A549 (cell line): Measurements from ENCODE around the gene MTF1. TPM values are rescaled to one million over a fixed set of nuclear protein-coding genes. Genes with fewer than 3 reads are reported as not detected.

Experiments
- ATAC-seq, 2 experiments: fragments of 200-7000 bp in 1 of 2; fragments of >200 bp in 1 of 2; cut with Nextera tagmentation in 1 of 2; cut with Tn5 transposase in 1 of 2; 3 replicates each; pipeline versions ENCODE4 v1.8.0 to v1.9.1; 2018 to 2020; ENCODE audit warnings: mild to moderate bottlenecking in 1 of 2, moderate library complexity in 1 of 2
- CTCF ChIA-PET: fragments of 300-600 bp; sonication (Branson Sonifier 250); formaldehyde crosslinking; extraction: SDS; loops from one replicate; lab custom pipeline; 2021; ENCODE audit warnings: antibody characterized with exemption, inconsistent platforms; lab: Yijun Ruan, JAX
- POLR2A ChIA-PET: fragments of 350-600 bp; formaldehyde crosslinking; extraction: SDS; loops from one replicate; lab custom pipeline; 2021; ENCODE audit warnings: antibody characterized with exemption, inconsistent platforms; lab: Yijun Ruan, JAX
- DNase-seq, 2 experiments: peaks; one replicate each; pipeline versions ENCODE4 v3.0.0 to v3.0.0-alpha.2; 2011 to 2016; ENCODE audit warnings: low read depth in 1 of 2, low spot score in 1 of 2
- FAIRE-seq: peaks from 2 replicates; lab custom pipeline; 2011; peaks lifted over from hg19 to GRCh38; lab: Jason Lieb, UNC
- H3K27ac ChIP-seq, 2 experiments: fragments of >200 bp; sonication (Bioruptor Twin); formaldehyde crosslinking; 3 replicates each; pipeline ENCODE4 v1.5.1; 2016 to 2017
- H3K4me1 ChIP-seq: fragments of >200 bp; sonication (Bioruptor Twin); formaldehyde crosslinking; 3 replicates; pipeline ENCODE4 v1.6.1; 2016
- H3K4me2 ChIP-seq: fragments of >200 bp; sonication (Bioruptor Twin); formaldehyde crosslinking; 3 replicates; pipeline ENCODE4 v1.6.1; 2016
- H3K4me3 ChIP-seq: fragments of >200 bp; sonication (Bioruptor Twin); formaldehyde crosslinking; 3 replicates; pipeline ENCODE4 v1.5.1; 2016
- H3K9me3 ChIP-seq: fragments of >200 bp; sonication (Bioruptor Twin); formaldehyde crosslinking; 3 replicates; pipeline ENCODE4 v1.6.1; 2016
- CHD2 ChIP-seq: fragments of 150-350 bp; IDR thresholded peaks from 2 replicates; pipeline ENCODE4 v1.6.1; 2014; ENCODE audit warnings: low read length; ENCODE audit not compliant: partially characterized antibody
- CHD4 ChIP-seq: fragments of 200-600 bp; sonication (generic); IDR thresholded peaks from 2 replicates; pipeline ENCODE4 v1.6.1; 2016; ENCODE audit warnings: antibody characterized with exemption, mild to moderate bottlenecking, borderline replicate concordance
- EHF ChIP-seq: fragments of 250-450 bp; sonication (Bioruptor Pico); IDR thresholded peaks from 2 replicates; pipeline ENCODE4 v1.5.0; 2020; ENCODE audit warnings: mild to moderate bottlenecking
- EHMT2 ChIP-seq: fragments of 200-600 bp; sonication (generic); IDR thresholded peaks from 2 replicates; pipeline ENCODE4 v1.6.1; 2016; ENCODE audit warnings: antibody characterized with exemption, low read depth, mild to moderate bottlenecking, moderate library complexity
- EP300 ChIP-seq, 2 experiments: fragments of >200 bp; sonication (Bioruptor Twin); formaldehyde crosslinking; IDR thresholded peaks; 2 replicates in 1 of 2; 3 replicates in 1 of 2; pipeline ENCODE4 v1.6.1; 2016 to 2017
- ESRRA ChIP-seq: fragments of 150-350 bp; IDR thresholded peaks from 2 replicates; pipeline ENCODE4 v1.6.1; 2014; ENCODE audit warnings: mild to moderate bottlenecking, low read length, borderline replicate concordance
- FOSB ChIP-seq: fragments of 250-450 bp; sonication (Bioruptor Pico); IDR thresholded peaks from 2 replicates; pipeline ENCODE4 v1.5.0; 2020; ENCODE audit warnings: mild to moderate bottlenecking, moderate library complexity
- FOSL2 ChIP-seq, 2 experiments: fragments of 450-650 bp in 1 of 2; fragments of >200 bp in 1 of 2; sonication (Bioruptor Twin) in 1 of 2; formaldehyde crosslinking; IDR thresholded peaks; 2 replicates each; pipeline versions ENCODE4 v1.5.0 to v1.6.1; 2016 to 2020; ENCODE audit warnings: mild to moderate bottlenecking in 1 of 2, moderate library complexity in 1 of 2
- GATA3 ChIP-seq: IDR thresholded peaks from 2 replicates; pipeline ENCODE4 v1.6.1; 2012; ENCODE audit warnings: borderline replicate concordance
- HEYL ChIP-seq: fragments of 250-450 bp; sonication (Bioruptor Pico); IDR thresholded peaks from 2 replicates; pipeline ENCODE4 v1.8.0; 2021; ENCODE audit warnings: mild to moderate bottlenecking, moderate library complexity
- HOXA7 ChIP-seq: fragments of 250-450 bp; sonication (Bioruptor Pico); IDR thresholded peaks from 2 replicates; pipeline ENCODE4 v1.5.0; 2020; ENCODE audit warnings: mild to moderate bottlenecking, moderate library complexity
- HOXB13 ChIP-seq: fragments of 250-450 bp; sonication (Bioruptor Pico); IDR thresholded peaks from 2 replicates; pipeline ENCODE4 v1.5.0; 2020; ENCODE audit warnings: low read depth, mild to moderate bottlenecking, moderate library complexity
- JUN ChIP-seq, 2 experiments: fragments of >200 bp; sonication (Bioruptor Twin); formaldehyde crosslinking; IDR thresholded peaks; 2 replicates in 1 of 2; 3 replicates in 1 of 2; pipeline ENCODE4 v1.6.1; 2016 to 2017
- MYC ChIP-seq: IDR thresholded peaks from 2 replicates; pipeline ENCODE4 v1.6.1; 2012; ENCODE audit warnings: mild to moderate bottlenecking, inconsistent platforms, low read length, improper control_type of control experiment, borderline replicate concordance
- NR3C1 ChIP-seq: fragments of >200 bp; sonication (Bioruptor Twin); formaldehyde crosslinking; IDR thresholded peaks from 3 replicates; pipeline ENCODE4 v1.6.1; 2017
- PHF8 ChIP-seq: fragments of 200-600 bp; sonication (generic); IDR thresholded peaks from 2 replicates; pipeline ENCODE4 v1.6.1; 2016; ENCODE audit warnings: low read depth, mild to moderate bottlenecking, antibody characterized with exemption, moderate library complexity, borderline replicate concordance
- RARB ChIP-seq: fragments of 250-450 bp; sonication (Bioruptor Pico); IDR thresholded peaks from 2 replicates; pipeline ENCODE4 v1.8.0; 2021; ENCODE audit warnings: mild to moderate bottlenecking, moderate library complexity
- RCOR1 ChIP-seq: fragments of 150-350 bp; IDR thresholded peaks from 2 replicates; pipeline ENCODE4 v1.6.1; 2014; ENCODE audit warnings: antibody characterized with exemption, low read length, low read depth
- RNF2 ChIP-seq: fragments of 200-600 bp; sonication (generic); IDR thresholded peaks from 2 replicates; pipeline ENCODE4 v1.6.1; 2016; ENCODE audit warnings: low read depth, mild to moderate bottlenecking, antibody characterized with exemption, moderate library complexity, borderline replicate concordance
- TFCP2L1 ChIP-seq: fragments of 250-450 bp; sonication (Bioruptor Pico); IDR thresholded peaks from 2 replicates; pipeline ENCODE4 v1.5.0; 2021; ENCODE audit warnings: mild to moderate bottlenecking
- TP53 ChIP-seq: fragments of 250-450 bp; sonication (Bioruptor Pico); IDR thresholded peaks from 2 replicates; pipeline ENCODE4 v1.5.0; 2021; ENCODE audit warnings: mild to moderate bottlenecking, moderate library complexity
- ZC3H11A ChIP-seq: fragments of 450-650 bp; IDR thresholded peaks from 2 replicates; pipeline ENCODE4 v1.6.1; 2014; ENCODE audit warnings: antibody characterized with exemption, mild to moderate bottlenecking
- ZFP36 ChIP-seq: fragments of 450-650 bp; IDR thresholded peaks from 2 replicates; pipeline ENCODE4 v1.6.1; 2014; ENCODE audit warnings: borderline replicate concordance; ENCODE audit not compliant: partially characterized antibody
- ZSCAN20 ChIP-seq: fragments of 250-450 bp; sonication (Bioruptor Pico); IDR thresholded peaks from 2 replicates; pipeline ENCODE4 v1.8.0; 2022; ENCODE audit warnings: mild to moderate bottlenecking, moderate library complexity
- WGBS: methylation state at CpG from one replicate; pipeline ENCODE4 v1.1.6; 2017; ENCODE audit errors: missing lambda C conversion rate; 5-methylcytosine and 5-hydroxymethylcytosine counted together
- polyA plus RNA-seq, 4 experiments: library from polyadenylated mRNA; depleted of rRNA in 3 of 4; stranded (reverse); fragments of >200 nt; fragmentation: RNase III in 1 of 4; extraction: RNeasy Plus Mini Kit Qiagen cat#74134 plus additional on column Dnase treatment in 1 of 4; gene quantifications; 2 replicates in 3 of 4; 3 replicates in 1 of 4; pipeline ENCODE4 v1.2.3, GENCODE V29; 2011 to 2017
- TF ChIP-seq, protein P1 (sequence below): IDR thresholded peaks from 2 replicates; pipeline ENCODE4 v1.6.1; 2012
- TF ChIP-seq, protein P2 (sequence below): fragments of >200 bp; sonication (Bioruptor Twin); formaldehyde crosslinking; IDR thresholded peaks from 3 replicates; pipeline ENCODE4 v1.5.1; 2016
- TF ChIP-seq, protein P3 (sequence below): fragments of >200 bp; sonication (Bioruptor Twin); formaldehyde crosslinking; IDR thresholded peaks from 2 replicates; pipeline ENCODE4 v1.6.1; 2016

The MTF1 gene
- polyA plus RNA-seq, 2 of the 4 experiments (the other 2 are of a cell fraction), result 4.0 to 6.7 TPM

DNA sequence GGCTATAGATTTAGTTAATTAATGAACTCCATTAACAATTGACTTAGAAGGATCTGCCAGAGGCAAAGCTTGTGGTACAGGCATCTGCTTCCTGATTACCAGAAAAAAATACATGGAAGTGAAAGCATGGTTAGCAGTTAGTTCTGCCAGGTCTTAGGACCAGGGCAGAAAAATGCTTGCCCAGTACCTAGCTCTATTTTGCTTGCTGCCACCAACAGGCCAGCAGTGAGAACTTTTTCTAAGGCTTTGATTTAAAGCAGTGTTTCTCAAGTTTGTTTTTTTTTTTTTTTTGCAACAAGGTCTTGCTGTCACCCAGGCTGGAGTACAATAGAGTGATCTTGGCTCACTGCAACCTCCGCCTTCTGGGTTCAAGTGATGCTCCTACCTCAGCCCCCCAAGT lies 16.4 kb upstream of the MTF1 start:
- POLR2A ChIA-PET, result interaction anchor here (0.6 to 1.0 kb wide), 2 partner anchors 16 to 73 kb away, joined by 3 to 5 read pairs; partner anchors contain the start of gene MTF1
- Histone ChIP-seq H3K27ac (no peak overlapping the region), H3K4me1 (0 out of 3 replicates have a peak, but pooled peaks cover 4% of the 10 kb centered on the region), H3K9me3 (no peaks in the 10 kb centered on the region), H3K4me2 (no peak overlapping the region), H3K4me3 (no peak overlapping the region)
- WGBS, result 100% methylated on average over 1 of the region's 1 CpG
- peak; percentile 70 to 82; a peak in 5 of 6 replicates for ATAC-seq
- TF ChIP-seq ZFP36 (no peak), HOXB13 (CRISPR knock-in tag) (no peak), CHD4 (no peak), RARB (no peak), RCOR1 (no peak), HOXA7 (no peak), PHF8 (no peak), HEYL (CRISPR knock-in tag) (no peak), EP300 (IDR thresholded peaks at IDR 0.05) (no peak), FOSL2 (IDR thresholded peaks at IDR 0.05) (no peak), FOSL2 (CRISPR knock-in tag; IDR thresholded peaks at IDR 0.05) (no peak)
- TF ChIP-seq, protein P1, sequence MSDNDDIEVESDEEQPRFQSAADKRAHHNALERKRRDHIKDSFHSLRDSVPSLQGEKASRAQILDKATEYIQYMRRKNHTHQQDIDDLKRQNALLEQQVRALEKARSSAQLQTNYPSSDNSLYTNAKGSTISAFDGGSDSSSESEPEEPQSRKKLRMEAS, result no peak
- CTCF ChIA-PET, result interaction anchor here (0.6 to 2.1 kb wide), 11 partner anchors 9 to 88 kb away, joined by 3 to 6 read pairs (median 4); partner anchors contain the start of gene MTF1
- DNase-seq, result peak in 1 of 2 experiments; percentile 31
- FAIRE-seq, result no peak

DNA sequence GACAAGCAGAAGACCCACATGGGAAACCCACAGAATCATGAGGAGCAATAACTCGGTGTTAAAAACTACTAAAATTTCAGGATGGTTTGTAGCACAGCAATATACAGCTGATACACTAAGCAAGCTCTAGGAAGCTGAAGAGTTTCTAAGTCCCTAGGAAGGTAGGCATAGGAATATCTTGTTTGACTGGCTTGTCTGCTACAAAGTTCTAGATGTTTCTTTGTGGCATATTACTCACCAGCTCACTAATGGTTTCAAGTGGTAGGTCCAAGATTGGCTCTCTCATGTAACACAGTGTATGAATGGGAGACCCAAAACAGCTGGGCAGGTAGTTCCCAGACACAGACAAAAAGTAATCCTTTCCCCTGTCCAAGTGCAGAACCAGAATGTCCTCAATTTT lies 13.3 kb upstream of the MTF1 start:
- CTCF ChIA-PET, result interaction anchor here (0.8 to 2.4 kb wide), 4 partner anchors 8 to 13 kb away, joined by 3 to 4 read pairs (median 3); no protein-coding TSS in a partner anchor
- H3K4me1 ChIP-seq, result 0 out of 3 replicates have a peak, but pooled peaks cover 2% of the 10 kb centered on the region
- no peak overlapping the region for H3K27ac ChIP-seq
- ATAC-seq (no peak), DNase-seq (no peak), FAIRE-seq (no peak)
- no peak overlapping the region for H3K4me2 ChIP-seq
- no peaks in the 10 kb centered on the region for H3K9me3 ChIP-seq
- WGBS, result 95% methylated on average over 1 of the region's 1 CpG
- no peak overlapping the region for H3K4me3 ChIP-seq
- POLR2A ChIA-PET, result no interaction called here
- TF ChIP-seq RNF2 (no peak), NR3C1 (no peak), ZSCAN20 (CRISPR knock-in tag) (no peak), CHD4 (no peak), HEYL (CRISPR knock-in tag) (no peak), JUN (IDR thresholded peaks at IDR 0.05) (no peak), ESRRA (no peak), FOSB (no peak), ZC3H11A (no peak), MYC (no peak), GATA3 (no peak)

DNA sequence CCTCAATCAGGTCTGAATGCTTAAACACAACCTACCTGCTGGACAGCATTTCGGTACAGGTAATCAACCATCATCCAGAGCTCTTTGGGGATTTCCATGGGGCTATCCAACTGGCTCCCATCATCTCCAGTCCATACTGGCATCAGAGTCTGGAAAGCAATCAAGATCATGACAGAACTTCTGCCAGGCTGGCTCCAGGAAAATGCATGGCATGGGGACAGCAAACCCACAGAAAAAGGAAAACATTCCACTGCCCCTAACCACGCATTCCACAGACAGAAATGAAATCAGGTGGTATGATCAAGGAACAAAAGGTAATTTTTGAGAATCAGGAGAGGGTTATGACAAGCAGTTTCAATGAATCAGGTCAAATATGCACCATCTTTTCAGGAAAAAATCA lies 9.1 kb upstream of the MTF1 start:
- FAIRE-seq (no peak), DNase-seq (no peak), ATAC-seq (no peak)
- Histone ChIP-seq H3K4me2 (no peak overlapping the region), H3K9me3 (no peaks in the 10 kb centered on the region), H3K4me3 (no peak overlapping the region), H3K4me1 (peaks cover 11% of the 10 kb centered on the region; the same call in 2 of the 3 replicates), H3K27ac (no peak overlapping the region)
- POLR2A ChIA-PET, result no interaction called here
- CTCF ChIA-PET, result no interaction called here
- TF ChIP-seq MYC, result no peak
- TF ChIP-seq RARB, result no peak
- no peak for TF ChIP-seq RCOR1
- TF ChIP-seq, protein P2, sequence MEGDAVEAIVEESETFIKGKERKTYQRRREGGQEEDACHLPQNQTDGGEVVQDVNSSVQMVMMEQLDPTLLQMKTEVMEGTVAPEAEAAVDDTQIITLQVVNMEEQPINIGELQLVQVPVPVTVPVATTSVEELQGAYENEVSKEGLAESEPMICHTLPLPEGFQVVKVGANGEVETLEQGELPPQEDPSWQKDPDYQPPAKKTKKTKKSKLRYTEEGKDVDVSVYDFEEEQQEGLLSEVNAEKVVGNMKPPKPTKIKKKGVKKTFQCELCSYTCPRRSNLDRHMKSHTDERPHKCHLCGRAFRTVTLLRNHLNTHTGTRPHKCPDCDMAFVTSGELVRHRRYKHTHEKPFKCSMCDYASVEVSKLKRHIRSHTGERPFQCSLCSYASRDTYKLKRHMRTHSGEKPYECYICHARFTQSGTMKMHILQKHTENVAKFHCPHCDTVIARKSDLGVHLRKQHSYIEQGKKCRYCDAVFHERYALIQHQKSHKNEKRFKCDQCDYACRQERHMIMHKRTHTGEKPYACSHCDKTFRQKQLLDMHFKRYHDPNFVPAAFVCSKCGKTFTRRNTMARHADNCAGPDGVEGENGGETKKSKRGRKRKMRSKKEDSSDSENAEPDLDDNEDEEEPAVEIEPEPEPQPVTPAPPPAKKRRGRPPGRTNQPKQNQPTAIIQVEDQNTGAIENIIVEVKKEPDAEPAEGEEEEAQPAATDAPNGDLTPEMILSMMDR, result no peak
- TF ChIP-seq, protein P1, result no peak
- TF ChIP-seq RNF2, result no peak
- no peak for TF ChIP-seq CHD4
- no peak for TF ChIP-seq CHD2
- no peak for TF ChIP-seq TFCP2L1 (CRISPR knock-in tag)
- no peak for TF ChIP-seq ESRRA
- no peak for TF ChIP-seq HOXA7
- TF ChIP-seq FOSB, result no peak
- no peak for TF ChIP-seq ZC3H11A
- no peak for TF ChIP-seq EHF
- TF ChIP-seq PHF8, result no peak
- no peak for TF ChIP-seq EHMT2
- TF ChIP-seq, protein P3, sequence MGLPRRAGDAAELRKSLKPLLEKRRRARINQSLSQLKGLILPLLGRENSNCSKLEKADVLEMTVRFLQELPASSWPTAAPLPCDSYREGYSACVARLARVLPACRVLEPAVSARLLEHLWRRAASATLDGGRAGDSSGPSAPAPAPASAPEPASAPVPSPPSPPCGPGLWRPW, result no peak
- TF ChIP-seq TP53 (CRISPR knock-in tag), result no peak
- 86% methylated on average over 2 of the region's 2 CpGs for WGBS
